GM12891 (cell line): ENCODE results near the gene CEP83.

ENCODE experiments used
- POLR2A ChIP-seq: IDR thresholded peaks from 2 replicates; pipeline ENCODE4 v1.6.1; 2011; ENCODE audit warnings: low read depth, low read length, control low read depth
- POLR2AphosphoS5 ChIP-seq: IDR thresholded peaks from 2 replicates; pipeline ENCODE4 v1.6.1; 2011; ENCODE audit warnings: low read depth, low read length, control low read depth
- TAF1 ChIP-seq: IDR thresholded peaks from 2 replicates; pipeline ENCODE4 v1.6.1; 2011; ENCODE audit warnings: low read depth, low read length, control low read depth

DNA sequence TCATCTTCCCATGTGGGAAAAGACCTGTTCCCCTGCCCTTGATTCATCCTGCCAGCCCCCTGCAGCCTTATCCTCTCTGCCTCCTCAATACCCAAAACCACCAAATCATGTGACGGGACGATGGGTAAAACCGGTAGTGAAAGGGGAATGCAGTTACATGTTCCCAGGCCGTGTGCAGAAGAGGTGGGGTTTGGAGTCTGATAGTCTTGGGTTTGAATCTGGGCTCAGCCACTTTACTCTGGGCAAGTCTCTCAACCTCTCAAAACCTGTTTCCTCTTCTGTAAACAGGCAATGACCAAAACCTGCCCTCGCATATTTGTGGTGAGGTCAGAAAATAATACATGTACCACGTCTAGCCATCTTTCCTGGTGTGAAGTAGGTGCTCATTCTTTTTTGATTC is 188.3 kb downstream of the CEP83 start:
- TF ChIP-seq TAF1 = no peak
- TF ChIP-seq POLR2A = no peak
- TF ChIP-seq POLR2AphosphoS5 = no peak
